GM23338 (cell line): ENCODE results near the gene TEN1. TPM values are rescaled to one million over a fixed set of nuclear protein-coding genes. Genes with fewer than 3 reads are reported as not detected.

Experiments
- ATAC-seq: fragments of 200-7000 bp; cut with Tn5 transposase; 3 replicates; pipeline ENCODE4 v1.9.1; 2020
- DNase-seq: peaks from one replicate; pipeline ENCODE4 v3.0.0-alpha.2; 2015; ENCODE audit warnings: low spot score
- H2AFZ ChIP-seq: fragments of 200-600 bp; sonication (generic); 2 replicates; pipeline ENCODE4 v1.8.0; 2016; ENCODE audit warnings: antibody characterized with exemption, mild to moderate bottlenecking, moderate library complexity
- H3F3A ChIP-seq: fragments of 200-600 bp; sonication (generic); replicated peaks from 2 replicates; pipeline ENCODE4 v1.8.0; 2017; ENCODE audit warnings: antibody characterized with exemption, mixed run types, low read depth
- H3K27ac ChIP-seq: fragments of 200-600 bp; sonication (generic); 2 replicates; pipeline ENCODE4 v1.6.1; 2016; ENCODE audit warnings: low read depth
- H3K27me3 ChIP-seq: fragments of 200-600 bp; sonication (generic); 2 replicates; pipeline ENCODE4 v1.8.0; 2016; ENCODE audit warnings: mild to moderate bottlenecking, mixed run types, moderate library complexity; ENCODE audit not compliant: insufficient read depth
- H3K36me3 ChIP-seq: fragments of 200-600 bp; sonication (generic); 2 replicates; pipeline ENCODE4 v1.8.0; 2016; ENCODE audit warnings: mild to moderate bottlenecking; ENCODE audit not compliant: insufficient read depth
- H3K4me1 ChIP-seq: fragments of 200-600 bp; sonication (generic); 2 replicates; pipeline ENCODE4 v1.8.0; 2016; ENCODE audit warnings: mild to moderate bottlenecking, moderate library complexity; ENCODE audit not compliant: insufficient read depth
- H3K4me2 ChIP-seq: fragments of 200-600 bp; sonication (generic); 2 replicates; pipeline ENCODE4 v1.7.1; 2017; ENCODE audit warnings: mixed run types
- H3K4me3 ChIP-seq: fragments of 200-600 bp; sonication (generic); 2 replicates; pipeline ENCODE4 v1.6.1; 2016; ENCODE audit warnings: mixed run types
- H3K79me2 ChIP-seq: fragments of 200-600 bp; sonication (generic); replicated peaks from 2 replicates; pipeline ENCODE4 v1.8.0; 2017; ENCODE audit warnings: mild to moderate bottlenecking; ENCODE audit not compliant: insufficient read depth
- H3K9me2 ChIP-seq: fragments of 200-600 bp; sonication (generic); 2 replicates; pipeline ENCODE4 v1.8.0; 2017; ENCODE audit not compliant: insufficient read depth
- H4K20me1 ChIP-seq: fragments of 200-600 bp; sonication (generic); replicated peaks from 2 replicates; pipeline ENCODE4 v1.8.0; 2017; ENCODE audit warnings: mild to moderate bottlenecking; ENCODE audit not compliant: insufficient read depth
- H3K27ac Mint-ChIP-seq: 2 replicates; pipeline ENCODE4 v1.8.0; 2020; ENCODE audit warnings: inconsistent platforms, mild to moderate bottlenecking, moderate library complexity, mixed read lengths
- H3K27me3 Mint-ChIP-seq: 3 replicates; pipeline ENCODE4 v1.8.0; 2022; ENCODE audit warnings: low read depth, mild to moderate bottlenecking, moderate library complexity, mixed read lengths, inconsistent platforms; ENCODE audit not compliant: insufficient read depth, poor library complexity
- H3K36me3 Mint-ChIP-seq: 3 replicates; pipeline ENCODE4 v1.8.0; 2021; ENCODE audit warnings: low read depth, mild to moderate bottlenecking, inconsistent platforms, moderate library complexity, mixed read lengths
- H3K4me1 Mint-ChIP-seq: 3 replicates; pipeline ENCODE4 v1.8.0; 2020; ENCODE audit warnings: mild to moderate bottlenecking, inconsistent platforms, mixed read lengths
- H3K4me3 Mint-ChIP-seq: 3 replicates; pipeline ENCODE4 v1.8.0; 2021; ENCODE audit warnings: moderate library complexity, mild to moderate bottlenecking, inconsistent platforms, mixed read lengths
- H3K9me3 Mint-ChIP-seq: 3 replicates; pipeline ENCODE4 v1.8.0; 2020; ENCODE audit warnings: moderate library complexity, mild to moderate bottlenecking, inconsistent platforms, mixed read lengths
- CREB1 ChIP-seq: fragments of 250-450 bp; sonication (Bioruptor Pico); IDR thresholded peaks from 2 replicates; pipeline ENCODE4 v1.5.0; 2020; ENCODE audit warnings: low read depth, mild to moderate bottlenecking, moderate library complexity
- EZH2 ChIP-seq: fragments of 200-600 bp; sonication (generic); IDR thresholded peaks from one replicate; pipeline ENCODE4 v1.8.0; 2017; ENCODE audit warnings: antibody characterized with exemption, mild to moderate bottlenecking, low read depth; ENCODE audit not compliant: unreplicated experiment
- EZH2phosphoT487 ChIP-seq: fragments of 200-600 bp; sonication (generic); IDR thresholded peaks from one replicate; pipeline ENCODE4 v1.8.1; 2018; ENCODE audit warnings: antibody characterized with exemption; ENCODE audit not compliant: unreplicated experiment
- JUNB ChIP-seq: IDR thresholded peaks from one replicate; pipeline ENCODE4 v1.6.1; 2016; ENCODE audit warnings: antibody characterized with exemption; ENCODE audit not compliant: unreplicated experiment
- STAT1 ChIP-seq: IDR thresholded peaks from one replicate; pipeline ENCODE4 v1.6.1; 2016; ENCODE audit warnings: antibody characterized with exemption; ENCODE audit not compliant: unreplicated experiment
- ZNF114 ChIP-seq: fragments of 250-450 bp; sonication (Bioruptor Pico); IDR thresholded peaks from 2 replicates; pipeline ENCODE4 v1.5.0; 2020; ENCODE audit warnings: mild to moderate bottlenecking, moderate library complexity
- ZNF331 ChIP-seq: fragments of 250-450 bp; sonication (Bioruptor Pico); IDR thresholded peaks from 2 replicates; pipeline ENCODE4 v1.5.0; 2020; ENCODE audit warnings: low read depth, mild to moderate bottlenecking, moderate library complexity
- polyA plus RNA-seq: library from polyadenylated mRNA; unstranded; fragments of >200 nt; fragmentation: Nextera tagmentation; extraction: Ambion mirVana; gene quantifications from 2 replicates; pipeline ENCODE4 v1.2.1, GENCODE V29; 2016
- total RNA-seq: library from RNA; depleted of rRNA; stranded (reverse); fragments of >200 nt; shearing (Covaris generic); gene quantifications from 2 replicates; pipeline ENCODE4 v1.2.3, GENCODE V29; 2014
- TF ChIP-seq, protein P1 (sequence below): IDR thresholded peaks from one replicate; pipeline ENCODE4 v1.6.1; 2018; ENCODE audit warnings: antibody characterized with exemption; ENCODE audit not compliant: unreplicated experiment
- TF ChIP-seq, protein P2 (sequence below): IDR thresholded peaks from 2 replicates; pipeline ENCODE4 v1.6.1; 2016; ENCODE audit warnings: antibody characterized with exemption
- TF ChIP-seq, protein P3 (sequence below), 2 experiments: fragments of 200-600 bp in 1 of 2; sonication (generic) in 1 of 2; conservative IDR thresholded peaks; 2 replicates each; pipeline versions ENCODE4 v1.5.1 to v1.6.1; 2016 to 2017; ENCODE audit warnings: antibody characterized with exemption in 2 of 2, low read depth in 2 of 2, mild to moderate bottlenecking in 2 of 2, moderate library complexity in 1 of 2

Gene TEN1
- total and polyA plus RNA-seq, 2 experiments from 2014 or later, result 11.3 to 14.1 TPM

DNA sequence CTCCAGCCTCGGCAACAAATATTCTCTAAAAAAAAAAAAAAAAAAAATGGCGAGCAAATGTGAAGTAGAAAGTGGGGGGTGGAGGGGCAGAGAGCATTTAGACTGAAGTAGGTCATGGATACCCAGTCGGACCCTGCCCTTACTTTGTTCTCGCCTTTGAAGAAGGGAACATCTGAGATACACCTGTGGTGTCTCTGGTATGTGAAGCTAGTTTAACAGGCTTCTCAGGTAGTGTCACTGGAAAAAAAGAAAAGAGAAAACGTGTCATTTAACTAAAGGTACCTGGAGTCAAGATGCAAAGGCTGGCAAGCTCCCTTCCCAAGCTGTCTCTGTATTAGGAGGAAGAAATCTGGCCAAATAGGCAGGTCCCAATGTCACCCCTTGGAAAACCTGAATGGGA lies 46.2 kb upstream of the TEN1 start:
- Histone ChIP-seq H4K20me1 (no peaks in the 10 kb centered on the region), H2AFZ (no peak overlapping the region), H3K4me3 (no peak overlapping the region), H3K79me2 (no peaks in the 10 kb centered on the region), H3K4me1 (no peaks in the 10 kb centered on the region), H3K9me2 (no peaks in the 10 kb centered on the region), H3K27ac (no peak overlapping the region), H3K4me2 (no peak overlapping the region), H3F3A (no peaks in the 10 kb centered on the region), H3K27me3 (no peaks in the 10 kb centered on the region), H3K36me3 (no peaks in the 10 kb centered on the region)
- H3K27me3 Mint-ChIP-seq, result no peaks in the 10 kb centered on the region
- peaks cover 8% of the 10 kb centered on the region; the same call in 2 of the 3 replicates for H3K36me3 Mint-ChIP-seq
- no peak for ATAC-seq
- TF ChIP-seq CREB1, result no peak
- no peak for TF ChIP-seq EZH2phosphoT487
- TF ChIP-seq, protein P1, sequence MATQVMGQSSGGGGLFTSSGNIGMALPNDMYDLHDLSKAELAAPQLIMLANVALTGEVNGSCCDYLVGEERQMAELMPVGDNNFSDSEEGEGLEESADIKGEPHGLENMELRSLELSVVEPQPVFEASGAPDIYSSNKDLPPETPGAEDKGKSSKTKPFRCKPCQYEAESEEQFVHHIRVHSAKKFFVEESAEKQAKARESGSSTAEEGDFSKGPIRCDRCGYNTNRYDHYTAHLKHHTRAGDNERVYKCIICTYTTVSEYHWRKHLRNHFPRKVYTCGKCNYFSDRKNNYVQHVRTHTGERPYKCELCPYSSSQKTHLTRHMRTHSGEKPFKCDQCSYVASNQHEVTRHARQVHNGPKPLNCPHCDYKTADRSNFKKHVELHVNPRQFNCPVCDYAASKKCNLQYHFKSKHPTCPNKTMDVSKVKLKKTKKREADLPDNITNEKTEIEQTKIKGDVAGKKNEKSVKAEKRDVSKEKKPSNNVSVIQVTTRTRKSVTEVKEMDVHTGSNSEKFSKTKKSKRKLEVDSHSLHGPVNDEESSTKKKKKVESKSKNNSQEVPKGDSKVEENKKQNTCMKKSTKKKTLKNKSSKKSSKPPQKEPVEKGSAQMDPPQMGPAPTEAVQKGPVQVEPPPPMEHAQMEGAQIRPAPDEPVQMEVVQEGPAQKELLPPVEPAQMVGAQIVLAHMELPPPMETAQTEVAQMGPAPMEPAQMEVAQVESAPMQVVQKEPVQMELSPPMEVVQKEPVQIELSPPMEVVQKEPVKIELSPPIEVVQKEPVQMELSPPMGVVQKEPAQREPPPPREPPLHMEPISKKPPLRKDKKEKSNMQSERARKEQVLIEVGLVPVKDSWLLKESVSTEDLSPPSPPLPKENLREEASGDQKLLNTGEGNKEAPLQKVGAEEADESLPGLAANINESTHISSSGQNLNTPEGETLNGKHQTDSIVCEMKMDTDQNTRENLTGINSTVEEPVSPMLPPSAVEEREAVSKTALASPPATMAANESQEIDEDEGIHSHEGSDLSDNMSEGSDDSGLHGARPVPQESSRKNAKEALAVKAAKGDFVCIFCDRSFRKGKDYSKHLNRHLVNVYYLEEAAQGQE, result no peak
- no peak for TF ChIP-seq STAT1
- TF ChIP-seq EZH2, result no peak
- TF ChIP-seq ZNF331 (CRISPR knock-in tag), result no peak
- TF ChIP-seq, protein P2, sequence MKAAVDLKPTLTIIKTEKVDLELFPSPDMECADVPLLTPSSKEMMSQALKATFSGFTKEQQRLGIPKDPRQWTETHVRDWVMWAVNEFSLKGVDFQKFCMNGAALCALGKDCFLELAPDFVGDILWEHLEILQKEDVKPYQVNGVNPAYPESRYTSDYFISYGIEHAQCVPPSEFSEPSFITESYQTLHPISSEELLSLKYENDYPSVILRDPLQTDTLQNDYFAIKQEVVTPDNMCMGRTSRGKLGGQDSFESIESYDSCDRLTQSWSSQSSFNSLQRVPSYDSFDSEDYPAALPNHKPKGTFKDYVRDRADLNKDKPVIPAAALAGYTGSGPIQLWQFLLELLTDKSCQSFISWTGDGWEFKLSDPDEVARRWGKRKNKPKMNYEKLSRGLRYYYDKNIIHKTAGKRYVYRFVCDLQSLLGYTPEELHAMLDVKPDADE, result no peak
- no peak for TF ChIP-seq JUNB
- TF ChIP-seq, protein P3, sequence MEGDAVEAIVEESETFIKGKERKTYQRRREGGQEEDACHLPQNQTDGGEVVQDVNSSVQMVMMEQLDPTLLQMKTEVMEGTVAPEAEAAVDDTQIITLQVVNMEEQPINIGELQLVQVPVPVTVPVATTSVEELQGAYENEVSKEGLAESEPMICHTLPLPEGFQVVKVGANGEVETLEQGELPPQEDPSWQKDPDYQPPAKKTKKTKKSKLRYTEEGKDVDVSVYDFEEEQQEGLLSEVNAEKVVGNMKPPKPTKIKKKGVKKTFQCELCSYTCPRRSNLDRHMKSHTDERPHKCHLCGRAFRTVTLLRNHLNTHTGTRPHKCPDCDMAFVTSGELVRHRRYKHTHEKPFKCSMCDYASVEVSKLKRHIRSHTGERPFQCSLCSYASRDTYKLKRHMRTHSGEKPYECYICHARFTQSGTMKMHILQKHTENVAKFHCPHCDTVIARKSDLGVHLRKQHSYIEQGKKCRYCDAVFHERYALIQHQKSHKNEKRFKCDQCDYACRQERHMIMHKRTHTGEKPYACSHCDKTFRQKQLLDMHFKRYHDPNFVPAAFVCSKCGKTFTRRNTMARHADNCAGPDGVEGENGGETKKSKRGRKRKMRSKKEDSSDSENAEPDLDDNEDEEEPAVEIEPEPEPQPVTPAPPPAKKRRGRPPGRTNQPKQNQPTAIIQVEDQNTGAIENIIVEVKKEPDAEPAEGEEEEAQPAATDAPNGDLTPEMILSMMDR (conservative IDR thresholded peaks at IDR 0.05; ENCODE audit: low read depth in 2 of 2), result no peak
- no peak for TF ChIP-seq ZNF114
- no peak overlapping the region for H3K4me3 Mint-ChIP-seq
- H3K4me1 Mint-ChIP-seq, result no peaks in the 10 kb centered on the region
- H3K27ac Mint-ChIP-seq, result no peak overlapping the region
- H3K9me3 Mint-ChIP-seq, result no peaks in the 10 kb centered on the region
- no peak for DNase-seq

DNA sequence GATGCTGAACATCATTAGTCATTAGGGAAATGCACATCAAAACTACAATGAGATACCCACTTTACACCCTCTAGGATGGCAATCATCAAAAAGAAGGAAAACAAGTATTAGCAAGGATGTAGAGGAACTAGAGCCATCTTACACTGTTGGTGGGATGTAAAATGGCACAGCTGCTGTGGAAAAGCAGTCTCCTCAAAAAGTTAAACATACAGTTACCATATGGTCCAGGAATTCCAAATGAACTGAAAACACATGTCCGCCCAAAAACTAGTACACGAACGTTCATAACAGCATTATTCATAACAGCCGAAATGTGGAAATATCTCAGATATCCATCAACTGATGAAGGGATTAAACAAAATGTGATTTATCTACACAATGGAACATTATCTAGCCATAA lies 45.2 kb upstream of the TEN1 start:
- no peak for DNase-seq
- no peaks in the 10 kb centered on the region for H3F3A ChIP-seq
- no peaks in the 10 kb centered on the region for H4K20me1 ChIP-seq
- H3K36me3 ChIP-seq, result no peaks in the 10 kb centered on the region
- no peaks in the 10 kb centered on the region for H3K27me3 ChIP-seq
- Mint-ChIP-seq H3K36me3 (peaks cover 8% of the 10 kb centered on the region; the same call in 2 of the 3 replicates), H3K27ac (no peak overlapping the region), H3K9me3 (no peaks in the 10 kb centered on the region), H3K27me3 (peaks cover 3% of the 10 kb centered on the region), H3K4me1 (no peaks in the 10 kb centered on the region; the same call in 2 of the 3 replicates), H3K4me3 (no peak overlapping the region)
- no peak overlapping the region for H3K4me2 ChIP-seq
- no peaks in the 10 kb centered on the region for H3K4me1 ChIP-seq
- no peak for ATAC-seq
- H3K9me2 ChIP-seq, result no peaks in the 10 kb centered on the region
- H3K79me2 ChIP-seq, result no peaks in the 10 kb centered on the region
- H3K27ac ChIP-seq, result no peak overlapping the region
- H3K4me3 ChIP-seq, result no peak overlapping the region
- H2AFZ ChIP-seq, result no peak overlapping the region
- TF ChIP-seq, protein P3 (conservative IDR thresholded peaks at IDR 0.05; ENCODE audit: low read depth in 2 of 2), result no peak
